Heart left ventricle (tissue), 13 donors: ENCODE measurements around the gene KLHL22.

ENCODE experiments used
- POLR2A ChIP-seq, 2 donors: fragments of 450-650 bp; IDR thresholded peaks; one replicate each; pipeline ENCODE4 v1.6.1; 2017; ENCODE audit warnings: antibody characterized with exemption in 2 of 2, mild to moderate bottlenecking in 2 of 2, moderate library complexity in 2 of 2
- TF ChIP-seq, protein P1 (sequence below), 12 donors: fragments of 200-600 bp; sonication (generic) in 4 of 12; IDR thresholded peaks; one replicate each; pipeline versions ENCODE4 v1.5.0 to v1.8.0; 2018 to 2022; ENCODE audit warnings: antibody characterized with exemption in 12 of 12, mild to moderate bottlenecking in 5 of 12
- donor health status: ischemic (EF 13 %, LVEDD 7.1; RV severe dilation, severe dysfunction).
- donor health status: DM: no; HTN: yes; CAD: no.
- donor health status: DM: no; HTN: no; CAD: no.
- donor health status: ischemic (EF 25% LVEDD 6.9; RV normal size, moderate dysfunction).
- donor health status: ischemic (EF 25% LVEDD 5.7; RV mildly dilated, moderate dysfunction).
- donor health status: ischemic (EF 35%, LVEDD 5.7; RV mildly dilated, moderate dysfunction).
- donor health status: nonischemic (EF 11% LVEDD 7.7; RV severe dilation, severe dysfunction).
- donor health status: DM: yes; HTN: yes; CAD: no.
- donor health status: PGD.
- donor health status: ischemic (EF 29% LVEDD 5.4; RV normal size, mild dysfunction).
- donor health status: nonischemic (EF 23%, LVEDD 6.1; RV moderate dilation, normal function).

DNA sequence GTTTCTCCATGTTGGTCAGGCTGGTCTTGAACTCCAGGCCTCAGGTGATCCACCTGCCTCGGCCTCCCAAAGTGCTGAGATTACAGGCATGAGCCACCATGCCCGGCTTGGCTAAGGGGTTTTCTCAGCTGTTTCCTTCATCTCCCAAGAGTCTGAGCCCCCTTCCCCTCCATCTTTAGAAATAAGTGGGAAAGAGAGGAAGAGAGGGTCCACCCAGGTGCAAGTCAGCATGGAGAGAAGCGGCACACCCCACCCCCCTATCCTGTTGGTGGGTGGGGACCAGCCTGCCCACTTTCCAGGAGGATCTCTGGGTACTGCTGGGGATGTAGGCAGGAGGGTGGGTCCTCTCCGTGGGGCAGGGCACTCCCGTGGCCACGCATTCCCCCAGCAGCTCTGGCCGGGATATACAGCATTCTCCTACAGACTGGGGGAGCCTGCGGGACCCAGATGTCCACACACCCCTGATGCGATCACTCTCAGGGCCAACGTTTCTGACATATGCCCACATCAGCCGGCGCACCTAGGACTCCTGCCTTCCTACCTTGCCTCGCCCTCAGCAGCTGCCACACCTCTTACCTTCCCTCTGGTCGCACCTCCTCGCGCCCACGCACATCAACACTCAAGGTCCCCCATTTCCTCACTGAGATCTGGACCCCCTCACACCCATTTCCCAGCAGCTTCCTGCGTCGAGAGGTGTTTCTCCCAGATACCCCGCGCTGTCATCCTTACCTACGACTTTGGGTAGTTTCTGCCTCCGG is 66.9 kb downstream of the KLHL22 start:
- TF ChIP-seq, protein P1, sequence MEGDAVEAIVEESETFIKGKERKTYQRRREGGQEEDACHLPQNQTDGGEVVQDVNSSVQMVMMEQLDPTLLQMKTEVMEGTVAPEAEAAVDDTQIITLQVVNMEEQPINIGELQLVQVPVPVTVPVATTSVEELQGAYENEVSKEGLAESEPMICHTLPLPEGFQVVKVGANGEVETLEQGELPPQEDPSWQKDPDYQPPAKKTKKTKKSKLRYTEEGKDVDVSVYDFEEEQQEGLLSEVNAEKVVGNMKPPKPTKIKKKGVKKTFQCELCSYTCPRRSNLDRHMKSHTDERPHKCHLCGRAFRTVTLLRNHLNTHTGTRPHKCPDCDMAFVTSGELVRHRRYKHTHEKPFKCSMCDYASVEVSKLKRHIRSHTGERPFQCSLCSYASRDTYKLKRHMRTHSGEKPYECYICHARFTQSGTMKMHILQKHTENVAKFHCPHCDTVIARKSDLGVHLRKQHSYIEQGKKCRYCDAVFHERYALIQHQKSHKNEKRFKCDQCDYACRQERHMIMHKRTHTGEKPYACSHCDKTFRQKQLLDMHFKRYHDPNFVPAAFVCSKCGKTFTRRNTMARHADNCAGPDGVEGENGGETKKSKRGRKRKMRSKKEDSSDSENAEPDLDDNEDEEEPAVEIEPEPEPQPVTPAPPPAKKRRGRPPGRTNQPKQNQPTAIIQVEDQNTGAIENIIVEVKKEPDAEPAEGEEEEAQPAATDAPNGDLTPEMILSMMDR (IDR thresholded peaks at IDR 0.05), result no peak
- TF ChIP-seq POLR2A (IDR thresholded peaks at IDR 0.05), result no peak
